H9 (cell line): ENCODE measurements around the gene UNK. TPM values are rescaled to one million over a fixed set of nuclear protein-coding genes. Genes with fewer than 3 reads are reported as not detected.

Source experiments
- DNase-seq: peaks from one replicate; pipeline ENCODE4 v3.0.0-alpha.2; 2017
- H2AFZ ChIP-seq: one replicate; pipeline ENCODE4 v1.6.1; 2013; ENCODE audit warnings: mild to moderate bottlenecking, low read length, control low read depth, moderate library complexity
- H2AK5ac ChIP-seq: 2 replicates; pipeline ENCODE4 v1.6.1; 2013; ENCODE audit warnings: low read length, control low read depth, mixed read lengths; ENCODE audit not compliant: insufficient read length
- H2BK120ac ChIP-seq: one replicate; pipeline ENCODE4 v1.6.1; 2013; ENCODE audit warnings: low read depth, mild to moderate bottlenecking, low read length, control low read depth, inconsistent platforms; ENCODE audit not compliant: poor library complexity, severe bottlenecking
- H2BK12ac ChIP-seq: 2 replicates; pipeline ENCODE4 v1.6.1; 2013; ENCODE audit warnings: low read length, control low read depth, mixed read lengths, low read depth; ENCODE audit not compliant: insufficient read length
- H2BK15ac ChIP-seq: 2 replicates; pipeline ENCODE4 v1.6.1; 2013; ENCODE audit warnings: low read depth, low read length, control low read depth
- H2BK20ac ChIP-seq: one replicate; pipeline ENCODE4 v1.6.1; 2013; ENCODE audit warnings: low read depth, mild to moderate bottlenecking, low read length, control low read depth, inconsistent platforms; ENCODE audit not compliant: poor library complexity, severe bottlenecking
- H2BK5ac ChIP-seq: 2 replicates; pipeline ENCODE4 v1.6.1; 2013; ENCODE audit warnings: low read length, control low read depth, mixed read lengths; ENCODE audit not compliant: insufficient read length
- H3K14ac ChIP-seq: 2 replicates; pipeline ENCODE4 v1.6.1; 2013; ENCODE audit warnings: low read length, control low read depth; ENCODE audit not compliant: insufficient read depth
- H3K18ac ChIP-seq: 2 replicates; pipeline ENCODE4 v1.6.1; 2013; ENCODE audit warnings: low read depth, mild to moderate bottlenecking, mixed read lengths, low read length, control low read depth; ENCODE audit not compliant: insufficient read length
- H3K23ac ChIP-seq: 2 replicates; pipeline ENCODE4 v1.6.1; 2013; ENCODE audit warnings: low read length, control low read depth, mixed read lengths, low read depth; ENCODE audit not compliant: insufficient read length
- H3K23me2 ChIP-seq: 2 replicates; pipeline ENCODE4 v1.6.1; 2013; ENCODE audit warnings: low read depth, mild to moderate bottlenecking, mixed read lengths, low read length, control low read depth; ENCODE audit not compliant: insufficient read length, poor library complexity, severe bottlenecking
- H3K27ac ChIP-seq: 2 replicates; pipeline ENCODE4 v1.5.1; 2013; ENCODE audit warnings: low read length, control low read depth, mixed read lengths, low read depth; ENCODE audit not compliant: insufficient read length
- H3K27me3 ChIP-seq: 2 replicates; pipeline ENCODE4 v1.6.1; 2013; ENCODE audit warnings: low read length, control low read depth, inconsistent platforms; ENCODE audit not compliant: insufficient read depth
- H3K4ac ChIP-seq: 2 replicates; pipeline ENCODE4 v1.6.1; 2013; ENCODE audit warnings: low read depth, mild to moderate bottlenecking, control low read depth, inconsistent platforms, low read length, moderate library complexity
- H3K4me1 ChIP-seq: 2 replicates; pipeline ENCODE4 v1.6.1; 2013; ENCODE audit warnings: low read length, control low read depth, inconsistent platforms; ENCODE audit not compliant: insufficient read depth
- H3K4me2 ChIP-seq: 2 replicates; pipeline ENCODE4 v1.6.1; 2013; ENCODE audit warnings: low read length, control low read depth, mixed read lengths; ENCODE audit not compliant: insufficient read length, insufficient read depth
- H3K56ac ChIP-seq: 2 replicates; pipeline ENCODE4 v1.6.1; 2013; ENCODE audit warnings: low read depth, mild to moderate bottlenecking, mixed read lengths, low read length, control low read depth; ENCODE audit not compliant: insufficient read length
- H3K79me1 ChIP-seq: 2 replicates; pipeline ENCODE4 v1.6.1; 2013; ENCODE audit warnings: low read depth, mild to moderate bottlenecking, moderate library complexity, low read length, control low read depth, inconsistent platforms; ENCODE audit not compliant: insufficient read depth, poor library complexity, severe bottlenecking
- H3K79me2 ChIP-seq: 2 replicates; pipeline ENCODE4 v1.6.1; 2013; ENCODE audit warnings: low read length, control low read depth, inconsistent platforms; ENCODE audit not compliant: insufficient read depth
- H3K9ac ChIP-seq: 2 replicates; pipeline ENCODE4 v1.6.1; 2013; ENCODE audit warnings: low read length, control low read depth, mixed read lengths; ENCODE audit not compliant: insufficient read length; ENCODE audit errors: extremely low read depth
- H3K9me3 ChIP-seq: one replicate; pipeline ENCODE4 v1.6.1; 2013; ENCODE audit warnings: low read depth, low read length, inconsistent platforms; ENCODE audit not compliant: control insufficient read depth
- H3T11ph ChIP-seq: one replicate; pipeline ENCODE4 v1.6.1; 2013; ENCODE audit warnings: mild to moderate bottlenecking, low read length, control low read depth, inconsistent platforms
- H4K20me1 ChIP-seq: one replicate; pipeline ENCODE4 v1.6.1; 2013; ENCODE audit not compliant: control insufficient read depth, insufficient read length, insufficient read depth
- H4K5ac ChIP-seq: 2 replicates; pipeline ENCODE4 v1.6.1; 2013; ENCODE audit warnings: low read depth, mild to moderate bottlenecking, mixed read lengths, low read length, control low read depth; ENCODE audit not compliant: insufficient read length
- H4K8ac ChIP-seq: replicated peaks from 2 replicates; pipeline ENCODE4 v1.6.1; 2013; ENCODE audit warnings: low read length, control low read depth, mixed read lengths, low read depth; ENCODE audit not compliant: insufficient read length
- H4K91ac ChIP-seq: 2 replicates; pipeline ENCODE4 v1.6.1; 2013; ENCODE audit warnings: low read depth, mild to moderate bottlenecking, moderate library complexity, mixed read lengths, low read length, control low read depth; ENCODE audit not compliant: insufficient read length
- H3K27ac Mint-ChIP-seq, 3 experiments: 2 replicates in 2 of 3; 3 replicates in 1 of 3; pipeline ENCODE4 v1.8.0; 2020 to 2021; ENCODE audit warnings: mixed read lengths in 3 of 3, mild to moderate bottlenecking in 1 of 3, moderate library complexity in 1 of 3
- H3K27me3 Mint-ChIP-seq: 2 replicates; pipeline ENCODE4 v1.8.0; 2021; ENCODE audit warnings: low read depth, mild to moderate bottlenecking, moderate library complexity, mixed read lengths
- H3K36me3 Mint-ChIP-seq, 3 experiments: 2 replicates in 2 of 3; 3 replicates in 1 of 3; pipeline ENCODE4 v1.8.0; 2020 to 2021; ENCODE audit warnings: low read depth in 3 of 3, mixed read lengths in 3 of 3; ENCODE audit not compliant: insufficient read depth in 1 of 3
- H3K4me1 Mint-ChIP-seq, 2 experiments: 2 replicates each; pipeline ENCODE4 v1.8.0; 2020; ENCODE audit warnings: mixed read lengths in 2 of 2
- H3K4me3 Mint-ChIP-seq, 2 experiments: 2 replicates in 1 of 2; 3 replicates in 1 of 2; pipeline ENCODE4 v1.8.0; 2020 to 2021; ENCODE audit warnings: mild to moderate bottlenecking in 2 of 2, mixed read lengths in 2 of 2, moderate library complexity in 1 of 2
- H3K9me3 Mint-ChIP-seq, 2 experiments: 2 replicates in 1 of 2; 3 replicates in 1 of 2; pipeline ENCODE4 v1.8.0; 2020; ENCODE audit warnings: mild to moderate bottlenecking in 2 of 2, mixed read lengths in 2 of 2, moderate library complexity in 1 of 2
- CTCF ChIP-seq: fragments of 200-600 bp; sonication (generic); conservative IDR thresholded peaks from 3 replicates; pipeline ENCODE4 v1.8.0; 2021; ENCODE audit warnings: antibody characterized with exemption, mild to moderate bottlenecking
- WGBS: extraction: QIAGEN DNeasy Blood & Tissue Kit; methylation state at CpG from one replicate; pipeline ENCODE4 v1.1.7; 2013; ENCODE audit warnings: missing lambda C conversion rate, low lambda C conversion rate, mixed read lengths; ENCODE audit not compliant: insufficient read length; ENCODE audit errors: extremely low coverage; 5-methylcytosine and 5-hydroxymethylcytosine counted together
- total RNA-seq: library from RNA; stranded (reverse); gene quantifications from 2 replicates; pipeline ENCODE4 v1.2.1, GENCODE V29; 2021

Gene UNK
- total RNA-seq, 1 experiment from 2014 or later: 36.4 TPM

- H4K20me1 ChIP-seq: no peaks in the 10 kb centered on the region
- no peak overlapping the region for H3K27ac ChIP-seq
- no peaks in the 10 kb centered on the region for H3K27me3 ChIP-seq
- H3K18ac ChIP-seq: no peak overlapping the region
- no peak overlapping the region for H3K23ac ChIP-seq
- H2BK12ac ChIP-seq: no peak overlapping the region
- H3K9ac ChIP-seq: no peak overlapping the region
- Mint-ChIP-seq H3K9me3 (no peaks in the 10 kb centered on the region; a peak in 1 of 5 replicates), H3K4me1 (peaks cover 11% of the 10 kb centered on the region in 2 experiments), H3K27ac (no peak overlapping the region), H3K27me3 (no peaks in the 10 kb centered on the region), H3K4me3 (no peak overlapping the region), H3K36me3 (peaks cover 11 to 48% (median 47%) of the 10 kb centered on the region in 3 experiments)
- no peaks in the 10 kb centered on the region for H3K23me2 ChIP-seq
- WGBS: no CpG with 5 or more reads among the region's 13 CpGs
- no peak overlapping the region for H2BK120ac ChIP-seq
- DNase-seq: no peak
- H3K4me1 ChIP-seq: no peaks in the 10 kb centered on the region
- H3K56ac ChIP-seq: no peak overlapping the region
- H2BK20ac ChIP-seq: no peak overlapping the region
- no peak overlapping the region for H2AK5ac ChIP-seq
- H4K91ac ChIP-seq: no peak overlapping the region
- no peak overlapping the region for H2BK15ac ChIP-seq
- no peak overlapping the region for H3K4ac ChIP-seq
- no peak overlapping the region for H2BK5ac ChIP-seq
- no peaks in the 10 kb centered on the region for H3K79me1 ChIP-seq
- H3K4me2 ChIP-seq: no peak overlapping the region
- no peak overlapping the region for H4K5ac ChIP-seq
- H2AFZ ChIP-seq: no peak overlapping the region
- TF ChIP-seq CTCF: no peak
- no peak overlapping the region for H3K14ac ChIP-seq
- H3K9me3 ChIP-seq: no peaks in the 10 kb centered on the region
- H4K8ac ChIP-seq: no peak overlapping the region
- H3T11ph ChIP-seq: no peak overlapping the region
- no peaks in the 10 kb centered on the region for H3K79me2 ChIP-seq
Observed at GRCh38 chr17:75824050-75824552, 39.5 kb downstream of the UNK start.
